ENCODE measurements around the gene POTEC.
"Not testable (repeated sequence)": the region's sequence is repeated elsewhere in the genome, so short reads cannot be mapped to it uniquely, and the experiment has no call there.

GRCh38 chr18:14543446-14543964 is at the start of gene POTEC:
- not testable (repeated sequence) for TF ChIP-seq HEYL (CRISPR knock-in tag; IDR thresholded peaks at IDR 0.05); EP300 (IDR thresholded peaks at IDR 0.05); RCOR1 (IDR thresholded peaks at IDR 0.05; ENCODE audit: low read depth, low read length); MAZ (IDR thresholded peaks at IDR 0.05; ENCODE audit: borderline replicate concordance, low read depth, low read length); POLR2A (IDR thresholded peaks at IDR 0.05; ENCODE audit: low read length)

Data from A549 (cell line).